Astrocyte (in vitro differentiated cells and primary cell): ENCODE results near the gene IFT80.

Source experiments
- EZH2 ChIP-seq: IDR thresholded peaks from 2 replicates; pipeline ENCODE4 v1.6.1; 2012; ENCODE audit warnings: mild to moderate bottlenecking, low read length, inconsistent platforms; ENCODE audit not compliant: insufficient read depth
- TF ChIP-seq, protein P1 (sequence below): IDR thresholded peaks from 2 replicates; pipeline ENCODE4 v1.5.1; 2011; ENCODE audit warnings: low read depth, mild to moderate bottlenecking, inconsistent platforms, low read length, moderate library complexity; ENCODE audit not compliant: insufficient read depth

DNA sequence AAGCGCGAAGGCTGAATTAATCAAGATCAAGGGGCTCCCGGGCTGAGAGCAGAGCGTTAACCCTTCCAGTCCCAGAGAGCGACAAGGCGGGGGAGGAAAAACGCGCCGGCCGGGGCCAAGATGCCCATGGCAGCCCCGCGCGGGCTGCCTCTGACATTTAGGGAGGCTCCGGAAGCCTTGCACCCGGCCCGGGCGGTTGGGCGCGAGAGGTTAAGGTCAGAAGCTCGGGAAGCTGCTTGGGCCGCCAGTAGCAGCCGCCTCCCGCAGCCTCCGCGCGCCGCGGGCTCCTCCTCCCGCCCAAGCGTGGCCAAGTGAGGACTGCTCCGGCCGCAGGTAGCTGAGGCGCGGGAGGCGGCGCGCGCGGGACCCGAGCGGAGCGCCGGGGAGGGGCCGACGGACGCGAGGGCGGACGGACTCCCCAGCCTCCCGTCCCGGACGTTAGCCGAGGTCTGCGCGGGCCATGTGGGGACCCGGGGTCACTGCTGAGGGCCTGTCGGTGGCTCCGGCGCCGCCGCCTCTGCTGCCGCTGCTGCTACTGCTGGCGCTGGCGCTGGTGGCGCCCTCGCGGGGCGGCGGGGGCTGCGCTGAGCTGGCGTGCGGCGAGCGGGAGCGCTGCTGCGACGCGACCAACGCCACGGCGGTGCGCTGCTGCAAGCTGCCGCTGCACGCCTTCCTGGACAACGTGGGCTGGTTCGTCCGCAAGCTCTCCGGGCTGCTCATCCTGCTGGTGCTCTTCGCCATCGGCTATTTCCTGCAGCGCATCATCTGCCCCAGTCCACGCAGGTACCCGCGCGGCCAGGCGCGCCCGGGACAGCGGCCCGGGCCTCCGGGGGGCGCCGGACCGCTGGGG lies 173.6 kb downstream of the IFT80 start, which contains the start of gene C3orf80:
- TF ChIP-seq, protein P1, sequence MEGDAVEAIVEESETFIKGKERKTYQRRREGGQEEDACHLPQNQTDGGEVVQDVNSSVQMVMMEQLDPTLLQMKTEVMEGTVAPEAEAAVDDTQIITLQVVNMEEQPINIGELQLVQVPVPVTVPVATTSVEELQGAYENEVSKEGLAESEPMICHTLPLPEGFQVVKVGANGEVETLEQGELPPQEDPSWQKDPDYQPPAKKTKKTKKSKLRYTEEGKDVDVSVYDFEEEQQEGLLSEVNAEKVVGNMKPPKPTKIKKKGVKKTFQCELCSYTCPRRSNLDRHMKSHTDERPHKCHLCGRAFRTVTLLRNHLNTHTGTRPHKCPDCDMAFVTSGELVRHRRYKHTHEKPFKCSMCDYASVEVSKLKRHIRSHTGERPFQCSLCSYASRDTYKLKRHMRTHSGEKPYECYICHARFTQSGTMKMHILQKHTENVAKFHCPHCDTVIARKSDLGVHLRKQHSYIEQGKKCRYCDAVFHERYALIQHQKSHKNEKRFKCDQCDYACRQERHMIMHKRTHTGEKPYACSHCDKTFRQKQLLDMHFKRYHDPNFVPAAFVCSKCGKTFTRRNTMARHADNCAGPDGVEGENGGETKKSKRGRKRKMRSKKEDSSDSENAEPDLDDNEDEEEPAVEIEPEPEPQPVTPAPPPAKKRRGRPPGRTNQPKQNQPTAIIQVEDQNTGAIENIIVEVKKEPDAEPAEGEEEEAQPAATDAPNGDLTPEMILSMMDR: no peak
- TF ChIP-seq EZH2: no peak
